GM12878 (cell line): ENCODE results near the gene RNF13. TPM values are rescaled to one million over a fixed set of nuclear protein-coding genes. Genes with fewer than 3 reads are reported as not detected.

Source experiments
- ATAC-seq: fragments of 200-7000 bp; cut with Tn5 transposase; 3 replicates; pipeline ENCODE4 v1.9.1; 2020; ENCODE audit warnings: mild to moderate bottlenecking, moderate library complexity
- BruUV-seq: library from RNA; stranded (reverse); fragments of 400-500 nt; replicated peaks from 2 replicates; lab custom pipeline; 2021; lab: Mats Ljungman, UMichigan
- CTCF ChIA-PET: fragments of 300-600 bp; sonication (Branson Sonifier 250); formaldehyde crosslinking; extraction: SDS; loops from one replicate; lab custom pipeline; 2021; ENCODE audit warnings: inconsistent platforms; lab: Yijun Ruan, JAX
- POLR2A ChIA-PET: fragments of 350-600 bp; formaldehyde crosslinking; extraction: SDS; loops from one replicate; lab custom pipeline; 2021; ENCODE audit warnings: inconsistent platforms; lab: Charles Lee
- RAD21 ChIA-PET: fragments of 300-600 bp; sonication (Branson Sonifier 250); formaldehyde crosslinking; loops from one replicate; lab custom pipeline; 2023; ENCODE audit warnings: antibody characterized with exemption; ENCODE audit not compliant: unreplicated experiment; lab: Charles Lee
- SMC1A ChIA-PET: fragments of 300-600 bp; sonication (Branson Sonifier 250); formaldehyde crosslinking; loops from one replicate; lab custom pipeline; 2023; ENCODE audit not compliant: unreplicated experiment, uncharacterized antibody; lab: Charles Lee
- DNase-seq: peaks from one replicate; pipeline ENCODE4 v3.0.0-alpha.2; 2011; ENCODE audit warnings: low read depth, low spot score
- FAIRE-seq: peaks from 3 replicates; lab custom pipeline; 2011; peaks lifted over from hg19 to GRCh38; lab: Jason Lieb, UNC
- H2AFZ ChIP-seq: 2 replicates; pipeline ENCODE4 v1.6.0; 2011; ENCODE audit warnings: low read depth, low read length, control low read depth; ENCODE audit not compliant: control insufficient read depth
- H3K27ac ChIP-seq: 2 replicates; pipeline ENCODE4 v1.5.1; 2011; ENCODE audit warnings: control low read depth; ENCODE audit not compliant: control insufficient read depth, insufficient read depth
- H3K27me3 ChIP-seq, 2 experiments: replicated peaks in 1 of 2; 2 replicates each; pipeline versions ENCODE4 v1.6.0 to v1.6.1; 2011; ENCODE audit warnings: low read length in 1 of 2; ENCODE audit not compliant: control insufficient read depth in 2 of 2, insufficient read depth in 2 of 2
- H3K36me3 ChIP-seq, 2 experiments: 2 replicates each; pipeline ENCODE4 v1.5.1; 2011; ENCODE audit warnings: low read length in 1 of 2; ENCODE audit not compliant: control insufficient read depth in 2 of 2, insufficient read depth in 2 of 2
- H3K4me1 ChIP-seq: 2 replicates; pipeline ENCODE4 v1.6.1; 2011; ENCODE audit warnings: mild to moderate bottlenecking, low read length, moderate library complexity, mixed read lengths; ENCODE audit not compliant: control insufficient read depth, insufficient read depth
- H3K4me2 ChIP-seq: 2 replicates; pipeline ENCODE4 v1.6.0; 2011; ENCODE audit warnings: control low read depth; ENCODE audit not compliant: control insufficient read depth, insufficient read depth
- H3K4me3 ChIP-seq: fragments of 200-600 bp; sonication (generic); 2 replicates; pipeline ENCODE4 v1.5.1; 2016
- H3K79me2 ChIP-seq: 2 replicates; pipeline ENCODE4 v1.6.0; 2011; ENCODE audit warnings: low read length; ENCODE audit not compliant: control insufficient read depth, insufficient read depth
- H3K9ac ChIP-seq: 2 replicates; pipeline ENCODE4 v1.8.0; 2011; ENCODE audit warnings: low read length, control low read depth, mixed read lengths; ENCODE audit not compliant: control insufficient read depth, insufficient read depth
- H3K9me3 ChIP-seq: replicated peaks from 3 replicates; pipeline ENCODE4 v1.5.1; 2011; ENCODE audit warnings: mild to moderate bottlenecking, low read length; ENCODE audit not compliant: control insufficient read depth, insufficient read depth
- H4K20me1 ChIP-seq: 2 replicates; pipeline ENCODE4 v1.6.0; 2011; ENCODE audit not compliant: control insufficient read depth, insufficient read depth
- BACH1 ChIP-seq: fragments of 450-650 bp; IDR thresholded peaks from 2 replicates; pipeline ENCODE4 v1.6.1; 2017; ENCODE audit warnings: mild to moderate bottlenecking, borderline replicate concordance
- BHLHE40 ChIP-seq, 2 experiments: fragments of 450-650 bp in 1 of 2; IDR thresholded peaks; 2 replicates each; pipeline ENCODE4 v1.6.1; 2011 to 2017; ENCODE audit warnings: low read depth in 2 of 2, borderline replicate concordance in 1 of 2, improper control_type of control experiment in 1 of 2, low read length in 1 of 2, mild to moderate bottlenecking in 1 of 2
- CHD4 ChIP-seq: fragments of 200-600 bp; sonication (generic); IDR thresholded peaks from 2 replicates; pipeline ENCODE4 v1.6.1; 2016; ENCODE audit warnings: mild to moderate bottlenecking
- ETV6 ChIP-seq, 2 experiments: fragments of 450-650 bp in 1 of 2; IDR thresholded peaks in 1 of 2; conservative IDR thresholded peaks in 1 of 2; 2 replicates each; pipeline ENCODE4 v1.6.1; 2014; ENCODE audit warnings: antibody characterized with exemption in 1 of 2, borderline replicate concordance in 1 of 2, low read depth in 1 of 2, mild to moderate bottlenecking in 1 of 2, moderate library complexity in 1 of 2
- HDAC6 ChIP-seq: fragments of 200-600 bp; sonication (generic); IDR thresholded peaks from one replicate; pipeline ENCODE4 v1.8.0; 2017; ENCODE audit warnings: antibody characterized with exemption; ENCODE audit not compliant: unreplicated experiment
- HDGF ChIP-seq: fragments of 450-650 bp; IDR thresholded peaks from 2 replicates; pipeline ENCODE4 v1.6.1; 2016; ENCODE audit warnings: antibody characterized with exemption
- MTA3 ChIP-seq: IDR thresholded peaks from 2 replicates; pipeline ENCODE4 v1.6.1; 2012; ENCODE audit warnings: low read length, inconsistent platforms, borderline replicate concordance
- PBX3 ChIP-seq: IDR thresholded peaks from 2 replicates; pipeline ENCODE4 v1.6.1; 2011; ENCODE audit warnings: mild to moderate bottlenecking, low read depth, low read length, moderate library complexity; ENCODE audit not compliant: insufficient replicate concordance
- POLR2AphosphoS2 ChIP-seq: IDR thresholded peaks from 2 replicates; pipeline ENCODE4 v1.6.1; 2011; ENCODE audit warnings: low read depth, mild to moderate bottlenecking, low read length, improper control_type of control experiment, moderate library complexity
- RB1 ChIP-seq: fragments of 450-650 bp; formaldehyde crosslinking; IDR thresholded peaks from 2 replicates; pipeline ENCODE4 v1.6.1; 2017; ENCODE audit warnings: mild to moderate bottlenecking, borderline replicate concordance
- STAT1 ChIP-seq: fragments of 450-650 bp; conservative IDR thresholded peaks from 2 replicates; pipeline ENCODE4 v1.6.1; 2014; ENCODE audit warnings: antibody characterized with exemption, mild to moderate bottlenecking
- TAF1 ChIP-seq: IDR thresholded peaks from 2 replicates; pipeline ENCODE4 v1.6.1; 2011; ENCODE audit warnings: mild to moderate bottlenecking, low read depth, low read length, borderline replicate concordance
- ZZZ3 ChIP-seq: IDR thresholded peaks from 2 replicates; pipeline ENCODE4 v1.6.1; 2011; ENCODE audit warnings: low read depth; ENCODE audit not compliant: control insufficient read depth, insufficient read length
- WGBS: methylation state at CpG from one replicate; pipeline ENCODE4 v1.1.6; 2016; ENCODE audit warnings: low lambda C conversion rate; ENCODE audit not compliant: insufficient replicate concordance, insufficient coverage; ENCODE audit errors: missing lambda C conversion rate; 5-methylcytosine and 5-hydroxymethylcytosine counted together
- in situ Hi-C: fragments of 300-500 bp; cut with MboI; formaldehyde crosslinking; loops from 9 replicates; pipeline ENCODE4 v1.14.3; 2018; ENCODE audit warnings: mixed read lengths
- intact Hi-C: fragments of 100-400 bp; cut with micrococcal nuclease; formaldehyde crosslinking; loops from one replicate; pipeline ENCODE4 v1.14.2; 2022; ENCODE audit not compliant: unreplicated experiment
- polyA plus RNA-seq, 11 experiments: library from polyadenylated mRNA; depleted of rRNA in 4 of 11; unstranded in 6 of 11; stranded (reverse) in 5 of 11; fragments of >200 nt; fragmentation: Nextera tagmentation in 4 of 11; fragmentation: Illumina TruSeq in 1 of 11; extraction: Ambion mirVana in 4 of 11; extraction: Trizol in 1 of 11; gene quantifications; 1 replicate in 1 of 11; 2 replicates in 10 of 11; pipeline versions ENCODE4 v1.2.1 to v1.2.3, GENCODE V29; 2011 to 2016; ENCODE audit warnings: inconsistent platforms in 2 of 11, missing spikeins in 2 of 11, low read depth in 1 of 11
- total RNA-seq, 4 experiments: library from RNA; depleted of rRNA in 3 of 4; stranded (reverse); fragments of >200 nt in 3 of 4; fragmentation: Illumina TruSeq in 1 of 4; extraction: Trizol in 1 of 4; gene quantifications; 2 replicates each; pipeline versions ENCODE4 v1.2.1 to v1.2.3, GENCODE V29; 2013 to 2021
- TF ChIP-seq, protein P1 (sequence below): fragments of 450-650 bp; formaldehyde crosslinking; IDR thresholded peaks from 2 replicates; pipeline ENCODE4 v1.5.0; 2022; ENCODE audit warnings: mild to moderate bottlenecking, missing genetic modification characterization
- TF ChIP-seq, protein P2 (sequence below): IDR thresholded peaks from 2 replicates; pipeline ENCODE4 v1.6.1; 2012; ENCODE audit warnings: low read depth, low read length, improper control_type of control experiment

Gene RNF13
- total and polyA plus RNA-seq, 10 of the 15 experiments (the other 5 are each of a cell fraction or from before 2014, with no cell fraction given): 18.9 to 73.4 (median 36.7) TPM

GRCh38 chr3:149957361-149958125 is 144.5 kb downstream of the RNF13 start (continued):
- TF ChIP-seq TAF1 (no peak), BHLHE40 (IDR thresholded peaks at IDR 0.05; ENCODE audit: borderline replicate concordance in 1 of 2, low read depth in 2 of 2, low read length in 1 of 2) (no peak), ZZZ3 (no peak)

GRCh38 chr3:149958171-149958796 is 145.3 kb downstream of the RNF13 start:
- CTCF ChIA-PET: interaction anchor here (0.6 to 6.6 kb wide), 10 partner anchors 9 to 428 kb away, joined by 3 to 42 read pairs (median 6); no protein-coding TSS in a partner anchor
- Histone ChIP-seq H2AFZ (no peak overlapping the region), H3K27ac (no peak overlapping the region), H3K4me3 (no peak overlapping the region), H3K79me2 (no peaks in the 10 kb centered on the region), H4K20me1 (no peaks in the 10 kb centered on the region), H3K4me1 (no peaks in the 10 kb centered on the region), H3K9me3 (no peaks in the 10 kb centered on the region), H3K27me3 (no peaks in the 10 kb centered on the region), H3K9ac (no peak overlapping the region), H3K4me2 (no peak overlapping the region), H3K36me3 (no peaks in the 10 kb centered on the region)
- SMC1A ChIA-PET: interaction anchor here (1.1 to 2.5 kb wide), 5 partner anchors 9 to 262 kb away, joined by 3 to 23 read pairs (median 9); no protein-coding TSS in a partner anchor
- POLR2A ChIA-PET: interaction anchor here (0.9 kb wide), 1 partner anchor 157 kb away, joined by 3 read pairs; no protein-coding TSS in a partner anchor
- RAD21 ChIA-PET: interaction anchor here (1.2 to 1.4 kb wide), 3 partner anchors 9 to 78 kb away, joined by 3 to 7 read pairs (median 4); no protein-coding TSS in a partner anchor
- in situ Hi-C loops: loop anchor here (25.0 kb wide), 1 partner anchor 554 kb away; no protein-coding TSS in a partner anchor
- BruUV-seq: no TSS peak
- intact Hi-C loops: no loop called here
- ATAC-seq (peak; percentile 53), FAIRE-seq (peak; percentile 52), DNase-seq (no peak)
- 4% methylated on average over 3 of the region's 3 CpGs for WGBS
- TF ChIP-seq CHD4 (no peak), HDGF (no peak), STAT1 (no peak), PBX3 (no peak), BACH1 (no peak), RB1 (no peak), ETV6 (conservative IDR thresholded peaks at IDR 0.05 in 1 of 2, IDR thresholded peaks at IDR 0.05 in 1 of 2; ENCODE audit: borderline replicate concordance in 1 of 2, low read depth in 1 of 2) (no peak), MTA3 (no peak), HDAC6 (no peak), POLR2AphosphoS2 (no peak)
- TF ChIP-seq, protein P1, sequence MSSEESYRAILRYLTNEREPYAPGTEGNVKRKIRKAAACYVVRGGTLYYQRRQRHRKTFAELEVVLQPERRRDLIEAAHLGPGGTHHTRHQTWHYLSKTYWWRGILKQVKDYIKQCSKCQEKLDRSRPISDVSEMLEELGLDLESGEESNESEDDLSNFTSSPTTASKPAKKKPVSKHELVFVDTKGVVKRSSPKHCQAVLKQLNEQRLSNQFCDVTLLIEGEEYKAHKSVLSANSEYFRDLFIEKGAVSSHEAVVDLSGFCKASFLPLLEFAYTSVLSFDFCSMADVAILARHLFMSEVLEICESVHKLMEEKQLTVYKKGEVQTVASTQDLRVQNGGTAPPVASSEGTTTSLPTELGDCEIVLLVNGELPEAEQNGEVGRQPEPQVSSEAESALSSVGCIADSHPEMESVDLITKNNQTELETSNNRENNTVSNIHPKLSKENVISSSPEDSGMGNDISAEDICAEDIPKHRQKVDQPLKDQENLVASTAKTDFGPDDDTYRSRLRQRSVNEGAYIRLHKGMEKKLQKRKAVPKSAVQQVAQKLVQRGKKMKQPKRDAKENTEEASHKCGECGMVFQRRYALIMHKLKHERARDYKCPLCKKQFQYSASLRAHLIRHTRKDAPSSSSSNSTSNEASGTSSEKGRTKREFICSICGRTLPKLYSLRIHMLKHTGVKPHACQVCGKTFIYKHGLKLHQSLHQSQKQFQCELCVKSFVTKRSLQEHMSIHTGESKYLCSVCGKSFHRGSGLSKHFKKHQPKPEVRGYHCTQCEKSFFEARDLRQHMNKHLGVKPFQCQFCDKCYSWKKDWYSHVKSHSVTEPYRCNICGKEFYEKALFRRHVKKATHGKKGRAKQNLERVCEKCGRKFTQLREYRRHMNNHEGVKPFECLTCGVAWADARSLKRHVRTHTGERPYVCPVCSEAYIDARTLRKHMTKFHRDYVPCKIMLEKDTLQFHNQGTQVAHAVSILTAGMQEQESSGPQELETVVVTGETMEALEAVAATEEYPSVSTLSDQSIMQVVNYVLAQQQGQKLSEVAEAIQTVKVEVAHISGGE: no peak
- TF ChIP-seq, protein P2, sequence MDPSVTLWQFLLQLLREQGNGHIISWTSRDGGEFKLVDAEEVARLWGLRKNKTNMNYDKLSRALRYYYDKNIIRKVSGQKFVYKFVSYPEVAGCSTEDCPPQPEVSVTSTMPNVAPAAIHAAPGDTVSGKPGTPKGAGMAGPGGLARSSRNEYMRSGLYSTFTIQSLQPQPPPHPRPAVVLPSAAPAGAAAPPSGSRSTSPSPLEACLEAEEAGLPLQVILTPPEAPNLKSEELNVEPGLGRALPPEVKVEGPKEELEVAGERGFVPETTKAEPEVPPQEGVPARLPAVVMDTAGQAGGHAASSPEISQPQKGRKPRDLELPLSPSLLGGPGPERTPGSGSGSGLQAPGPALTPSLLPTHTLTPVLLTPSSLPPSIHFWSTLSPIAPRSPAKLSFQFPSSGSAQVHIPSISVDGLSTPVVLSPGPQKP: no peak
